Germinal center (tissue), 1 donor: ENCODE data around the gene TRUB1.
A peak's percentile ranks its signal among the peaks of the same experiment; 100 is the strongest.
"Not testable (repeated sequence)": the region's sequence is repeated elsewhere in the genome, so short reads cannot be mapped to it uniquely, and the experiment has no call there.

Experiments used
- DNase-seq: peaks from one replicate; pipeline ENCODE4 v3.0.0; 2012; ENCODE audit warnings: mixed read lengths, low spot score

Gene TRUB1

GRCh38 chr10:114925587-114926586, 12.1 kb upstream of the TRUB1 start:
- DNase-seq, result no peak

GRCh38 chr10:114928818-114929217, 9.2 kb upstream of the TRUB1 start:
- DNase-seq, result no peak

GRCh38 chr10:114930320-114930719, 7.7 kb upstream of the TRUB1 start:
- no peak for DNase-seq

- DNase-seq, result no peak
Measured at GRCh38 chr10:114931072-114931679, 6.8 kb upstream of the TRUB1 start.

- no peak for DNase-seq
Measured at GRCh38 chr10:114932225-114932624, 5.8 kb upstream of the TRUB1 start.

- no peak for DNase-seq
Measured at GRCh38 chr10:114932945-114933344, 5.0 kb upstream of the TRUB1 start.

- DNase-seq, result no peak
Measured at GRCh38 chr10:114933588-114933987, 4.4 kb upstream of the TRUB1 start.

- DNase-seq, result not testable (repeated sequence)
Measured at GRCh38 chr10:114933995-114934394, 4.0 kb upstream of the TRUB1 start.

GRCh38 chr10:114938856-114939193, 830 bp downstream of the TRUB1 start:
- no peak for DNase-seq

- no peak for DNase-seq
Measured at GRCh38 chr10:114940735-114941134, 2.7 kb downstream of the TRUB1 start.

- DNase-seq, result no peak
Measured at GRCh38 chr10:114943000-114943399, 5.0 kb downstream of the TRUB1 start.

GRCh38 chr10:114953047-114953446, 15.1 kb downstream of the TRUB1 start:
- DNase-seq, result peak; percentile 9

- DNase-seq, result no peak
Measured at GRCh38 chr10:114955984-114956383, 18.0 kb downstream of the TRUB1 start.

GRCh38 chr10:114956466-114956865, 18.5 kb downstream of the TRUB1 start:
- DNase-seq, result no peak

GRCh38 chr10:114957122-114957521, 19.1 kb downstream of the TRUB1 start:
- no peak for DNase-seq

- no peak for DNase-seq
Measured at GRCh38 chr10:114957673-114958072, 19.7 kb downstream of the TRUB1 start.

GRCh38 chr10:114962441-114962840, 24.4 kb downstream of the TRUB1 start:
- DNase-seq, result no peak

GRCh38 chr10:114963908-114964307, 25.9 kb downstream of the TRUB1 start:
- DNase-seq, result no peak

- DNase-seq, result no peak
Measured at GRCh38 chr10:114967071-114967470, 29.1 kb downstream of the TRUB1 start.

- no peak for DNase-seq
Measured at GRCh38 chr10:114970515-114970914, 32.5 kb downstream of the TRUB1 start.

- DNase-seq, result no peak
Measured at GRCh38 chr10:114973306-114973705, 35.3 kb downstream of the TRUB1 start.

- no peak for DNase-seq
Measured at GRCh38 chr10:114973997-114974396, 36.0 kb downstream of the TRUB1 start.

GRCh38 chr10:114974625-114975024, 36.6 kb downstream of the TRUB1 start:
- no peak for DNase-seq
